Measurements from ENCODE around the gene TLCD3B. TPM values are rescaled to one million over a fixed set of nuclear protein-coding genes. Genes with fewer than 3 reads are reported as not detected.

TLCD3B gene
- total and polyA plus RNA-seq, 9 of the 15 experiments (the other 6 are each of a cell fraction or from before 2014, with no cell fraction given) = 0.10 to 0.52 (median 0.23) TPM; not detected in 4

- peak; percentile 99 for TF ChIP-seq REST (IDR thresholded peaks at IDR 0.05; ENCODE audit: borderline replicate concordance)
- TF ChIP-seq REST (CRISPR knock-in tag; IDR thresholded peaks at IDR 0.05; ENCODE audit: low read depth) = peak; percentile 97
- TF ChIP-seq ZNF436 (CRISPR knock-in tag; IDR thresholded peaks at IDR 0.05) = no peak
- TF ChIP-seq CBX1 (IDR thresholded peaks at IDR 0.05; ENCODE audit: low read depth) = no peak
- TF ChIP-seq ZFP30 (CRISPR knock-in tag; IDR thresholded peaks at IDR 0.05; ENCODE audit: borderline replicate concordance) = no peak
- no peak for TF ChIP-seq RBM39 (optimal IDR thresholded peaks at IDR 0.05; ENCODE audit: low read depth, low read length)
- 0 out of 2 replicates have a peak, but pooled peaks have one; percentile 29 for TF ChIP-seq ARID4B (CRISPR knock-in tag; IDR thresholded peaks at IDR 0.05)
- peak; percentile 78; the same call in 1 of the 2 replicates for TF ChIP-seq PRMT5 (CRISPR knock-in tag; IDR thresholded peaks at IDR 0.05)
- no peak for TF ChIP-seq FOXM1 (IDR thresholded peaks at IDR 0.05; ENCODE audit: low read depth)
- TF ChIP-seq FOXM1 (CRISPR knock-in tag; IDR thresholded peaks at IDR 0.05; ENCODE audit: low read depth) = peak; percentile 53; the same call in 1 of the 2 replicates
- no peak for TF ChIP-seq NRF1 (conservative IDR thresholded peaks at IDR 0.05 in 1 of 2, IDR thresholded peaks at IDR 0.05 in 1 of 2)
- TF ChIP-seq KDM4B (IDR thresholded peaks at IDR 0.05; ENCODE audit: borderline replicate concordance in 2 of 2, low read depth in 1 of 2) = no peak
- no peak for TF ChIP-seq ZNF551 (CRISPR knock-in tag; IDR thresholded peaks at IDR 0.05)
- TF ChIP-seq MIER1 (IDR thresholded peaks at IDR 0.05; ENCODE audit: low read depth) = peak; percentile 96
- TF ChIP-seq ZNF324 (CRISPR knock-in tag; IDR thresholded peaks at IDR 0.05) = no peak
These were observed 2.5 kb downstream of the TLCD3B start (continued) for GRCh38 chr16:30028438-30029076.

Measured in K562 (cell line).